GM19239 (cell line): ENCODE measurements around the gene LHFPL3.

ENCODE experiments used
- DNase-seq: peaks from one replicate; pipeline ENCODE4 v3.0.0; 2011; ENCODE audit warnings: low spot score; ENCODE audit not compliant: insufficient read length
- FAIRE-seq: peaks from 2 replicates; lab custom pipeline; 2011; peaks lifted over from hg19 to GRCh38; lab: Jason Lieb, UNC

Gene LHFPL3

DNA sequence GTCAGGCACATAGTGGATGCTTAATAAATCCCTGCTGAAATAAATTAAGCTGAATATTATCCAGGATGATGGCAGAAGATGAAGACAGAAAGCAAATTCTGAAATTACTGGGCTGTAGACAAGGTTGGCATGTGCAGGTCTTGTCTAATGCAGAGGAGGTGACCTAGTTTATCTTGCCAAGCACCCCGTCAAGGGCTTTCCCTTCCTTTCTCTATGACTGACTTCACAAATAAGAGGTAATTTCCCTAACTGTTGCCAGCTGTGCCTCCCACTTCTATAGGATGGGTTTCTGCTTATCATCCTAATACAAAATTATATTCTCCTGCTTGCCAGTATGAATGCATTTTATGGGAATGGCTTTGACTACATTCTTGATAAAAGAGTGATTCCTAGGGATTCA lies 38.0 kb downstream of the LHFPL3 start:
- no peak for DNase-seq
- FAIRE-seq = no peak

DNA sequence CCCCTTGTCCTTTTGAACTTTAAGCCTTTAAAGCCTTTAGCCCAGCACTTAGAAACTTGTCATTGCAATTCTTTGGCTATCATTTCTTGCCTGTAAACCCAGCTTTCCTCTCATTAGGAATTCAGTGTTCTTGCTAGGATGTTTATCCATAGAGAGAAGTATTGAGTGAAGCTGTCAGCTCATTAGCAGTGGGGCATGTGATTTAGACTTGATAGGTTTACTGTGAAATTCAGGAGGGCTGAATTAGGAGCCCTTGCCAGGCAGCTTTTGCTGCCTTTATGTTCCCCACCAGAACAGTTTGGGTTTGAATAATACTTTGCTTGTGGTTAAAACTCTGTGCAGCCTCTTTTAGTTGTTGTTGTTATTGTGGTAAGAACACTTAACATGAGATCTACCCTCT lies 39.5 kb downstream of the LHFPL3 start:
- FAIRE-seq = no peak
- DNase-seq = no peak

DNA sequence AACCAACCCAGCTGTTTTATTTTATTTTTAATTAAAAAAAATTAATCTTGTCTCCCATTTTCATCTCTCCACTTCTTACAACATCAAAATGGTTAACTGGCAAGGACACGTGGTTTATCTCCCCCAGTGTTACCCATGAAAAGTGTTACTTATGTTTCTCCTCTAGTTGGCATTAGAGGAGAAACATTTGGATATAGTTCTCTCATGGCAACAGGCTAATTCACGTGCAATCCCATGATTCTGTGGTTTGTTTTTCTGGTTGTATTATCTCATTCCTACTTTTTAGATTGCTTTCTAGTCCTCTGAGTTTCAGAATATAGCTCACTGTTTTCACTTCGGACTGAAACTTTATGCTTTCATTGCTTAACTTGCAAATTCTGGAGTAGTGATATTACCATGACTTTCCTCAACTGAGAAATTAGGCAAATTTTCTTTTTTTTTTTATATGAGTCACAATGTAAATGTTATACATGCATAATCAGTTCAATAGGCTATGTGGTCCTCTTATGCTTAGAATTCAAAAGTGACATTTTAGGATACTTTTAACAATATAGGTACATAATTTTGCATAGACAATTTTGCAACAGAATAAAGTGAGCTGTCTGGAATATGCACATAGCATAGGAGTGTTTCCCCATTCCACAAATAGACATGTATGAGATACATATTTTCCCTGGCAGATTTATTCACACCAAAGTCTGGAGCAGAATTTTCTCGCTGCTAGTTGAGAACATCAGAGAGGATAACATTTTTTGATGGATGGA lies 43.0 kb downstream of the LHFPL3 start:
- no peak for FAIRE-seq
- no peak for DNase-seq

DNA sequence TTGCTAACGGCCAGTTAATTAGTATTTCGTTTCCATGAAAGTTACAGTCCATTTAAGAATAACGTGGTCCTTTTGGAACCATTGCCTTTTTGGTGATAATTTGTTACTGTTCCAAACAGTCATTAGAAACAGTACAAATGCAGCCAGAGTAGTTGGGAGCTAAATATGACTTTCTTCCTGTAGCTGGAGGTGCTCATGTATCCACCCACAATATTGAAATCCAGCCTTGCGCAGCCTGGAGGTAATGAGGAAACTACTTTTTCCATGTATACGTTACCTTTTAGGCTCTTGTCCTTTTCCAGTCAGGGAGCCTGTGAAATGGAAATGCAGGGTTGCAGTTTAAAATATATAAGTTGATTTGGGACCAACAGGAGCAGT lies 43.6 kb downstream of the LHFPL3 start:
- FAIRE-seq (no peak), DNase-seq (no peak)

DNA sequence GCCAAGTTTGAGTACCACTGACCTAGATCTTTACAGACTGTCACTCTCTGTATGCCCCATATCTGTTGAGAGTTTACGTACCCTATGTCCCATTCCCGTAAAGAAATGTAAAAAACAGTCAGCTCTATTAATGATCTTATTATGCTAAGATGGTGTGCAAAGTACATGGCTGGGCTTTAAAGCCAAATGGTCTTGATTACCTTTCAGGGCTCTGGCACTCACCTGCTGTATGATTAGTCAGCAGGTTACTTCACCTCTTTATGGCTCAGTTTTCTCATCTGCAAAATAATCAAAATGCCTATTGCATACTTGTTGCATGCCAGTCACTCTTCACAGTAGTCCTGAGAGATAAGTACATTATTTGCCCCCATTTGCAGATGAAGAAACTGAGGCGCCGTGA lies 54.2 kb downstream of the LHFPL3 start:
- FAIRE-seq (no peak), DNase-seq (no peak)

- no peak for FAIRE-seq
- no peak for DNase-seq
Measured at GRCh38 chr7:104386943-104387342, 58.5 kb downstream of the LHFPL3 start.

DNA sequence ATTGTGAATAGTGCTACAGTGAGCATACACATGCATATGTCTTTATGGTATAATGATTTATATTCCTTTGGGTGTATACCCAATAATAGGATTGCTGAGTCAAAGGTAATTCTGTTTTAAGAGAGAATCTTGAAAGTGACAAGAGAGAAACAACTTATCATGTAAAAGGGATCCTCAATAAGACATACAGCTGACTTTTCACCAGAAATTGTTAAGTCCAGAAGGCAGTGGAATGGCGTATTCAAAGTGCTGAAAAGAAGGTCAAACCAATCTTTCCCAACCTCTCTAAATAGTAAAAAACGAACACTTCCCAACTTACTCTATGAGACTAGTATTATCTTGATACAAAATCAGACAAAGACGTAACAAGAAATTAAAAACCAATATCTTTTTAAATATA lies 59.8 kb downstream of the LHFPL3 start:
- no peak for DNase-seq
- no peak for FAIRE-seq

- FAIRE-seq (no peak), DNase-seq (no peak)
Measured at GRCh38 chr7:104395162-104395561, 66.8 kb downstream of the LHFPL3 start.

- DNase-seq (no peak), FAIRE-seq (no peak)
Measured at GRCh38 chr7:104397442-104397841, 69.0 kb downstream of the LHFPL3 start.

DNA sequence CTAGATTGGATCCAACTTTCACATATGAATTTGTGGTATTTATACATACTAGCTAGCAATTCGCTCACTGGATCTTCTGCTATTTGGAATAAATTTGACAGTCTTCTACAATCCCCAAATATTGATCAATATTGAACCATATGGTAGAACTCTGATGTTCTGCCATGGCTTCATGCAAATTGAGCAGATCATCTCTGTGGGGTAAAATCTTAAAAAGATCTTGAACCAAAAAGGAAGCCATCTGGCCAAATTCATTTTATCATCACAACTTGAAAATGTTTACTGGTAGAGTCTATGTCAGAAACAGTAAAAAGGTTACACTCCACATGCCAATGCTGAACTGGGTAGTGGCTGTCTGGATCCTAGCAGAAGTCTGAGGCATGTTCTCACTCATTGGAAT lies 80.0 kb downstream of the LHFPL3 start:
- FAIRE-seq = no peak
- DNase-seq = no peak

GRCh38 chr7:104410742-104411141 lies 82.3 kb downstream of the LHFPL3 start:
- no peak for FAIRE-seq

GRCh38 chr7:104412911-104413310 lies 84.5 kb downstream of the LHFPL3 start:
- DNase-seq (no peak), FAIRE-seq (no peak)

More at GRCh38 chr7:104410742-104411141, 82.3 kb downstream of the LHFPL3 start:
- DNase-seq = no peak

GRCh38 chr7:104414216-104414615 lies 85.8 kb downstream of the LHFPL3 start:
- FAIRE-seq (no peak), DNase-seq (no peak)

- FAIRE-seq = no peak
- DNase-seq = no peak
Measured at GRCh38 chr7:104415700-104416099, 87.3 kb downstream of the LHFPL3 start.

GRCh38 chr7:104416866-104417393 lies 88.5 kb downstream of the LHFPL3 start:
- no peak for FAIRE-seq
- DNase-seq = no peak

DNA sequence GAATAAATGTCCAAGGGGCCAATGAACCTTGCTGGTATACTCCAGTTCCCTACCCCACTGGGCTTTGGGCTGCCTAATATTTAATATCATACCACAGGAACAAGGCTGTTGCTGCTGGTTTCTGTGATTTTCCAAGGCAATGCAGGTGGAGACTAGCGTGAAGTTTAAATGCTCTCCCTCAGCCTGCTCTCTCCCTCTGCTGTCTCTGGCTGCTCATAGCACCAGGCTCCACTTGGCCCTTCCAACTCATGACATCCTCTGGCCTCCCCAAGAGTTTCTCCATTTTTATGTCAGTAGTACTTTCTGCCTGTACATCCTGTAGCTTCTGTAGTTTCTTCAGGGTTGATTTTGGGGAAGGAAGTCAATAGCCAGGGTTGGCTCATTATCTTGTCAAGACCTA lies 103.5 kb downstream of the LHFPL3 start:
- FAIRE-seq (no peak), DNase-seq (no peak)

GRCh38 chr7:104434129-104434528 lies 105.7 kb downstream of the LHFPL3 start:
- FAIRE-seq = no peak
- DNase-seq = no peak

- no peak for FAIRE-seq
Measured at GRCh38 chr7:104442481-104442880, 114.1 kb downstream of the LHFPL3 start.

DNA sequence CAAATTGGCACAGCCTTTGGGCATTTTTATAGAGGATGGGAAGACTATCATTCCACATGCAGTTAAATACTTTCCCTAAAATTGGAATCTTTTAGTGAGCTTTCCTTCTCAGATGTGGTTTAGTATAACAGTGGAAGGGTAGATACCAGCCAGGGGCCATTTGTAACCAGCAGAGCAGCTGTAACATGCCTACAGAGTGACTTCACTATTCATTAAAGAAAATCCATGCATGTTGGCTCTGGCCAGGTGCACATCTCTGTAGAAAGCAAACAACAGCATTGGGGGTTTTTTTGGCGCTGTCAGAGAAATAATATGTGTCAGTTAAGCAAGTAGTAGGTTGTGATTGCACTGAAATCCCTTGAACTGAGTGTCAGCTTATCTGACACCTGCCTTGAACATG lies 115.6 kb downstream of the LHFPL3 start:
- DNase-seq (no peak), FAIRE-seq (no peak)

More at GRCh38 chr7:104442481-104442880, 114.1 kb downstream of the LHFPL3 start:
- no peak for DNase-seq

DNA sequence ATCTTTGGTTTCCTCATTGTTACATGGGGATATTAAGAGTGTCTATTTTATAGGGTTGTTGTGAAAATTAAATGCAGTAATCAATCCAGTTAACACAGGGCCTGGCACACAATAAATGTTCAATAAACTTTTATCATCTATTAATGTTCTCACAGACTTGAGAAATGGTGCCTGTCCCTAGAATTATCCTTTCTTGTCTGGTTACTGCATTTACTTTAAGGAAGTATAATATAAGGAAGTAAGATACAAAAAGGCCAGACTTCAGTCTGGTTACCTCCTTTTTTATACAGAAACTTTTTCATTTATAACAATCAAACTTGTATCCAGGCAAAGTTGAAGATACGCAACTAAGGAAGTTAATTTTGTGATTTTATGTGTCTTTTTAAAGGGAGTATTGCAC lies 117.0 kb downstream of the LHFPL3 start:
- no peak for FAIRE-seq
- no peak for DNase-seq

- DNase-seq (no peak), FAIRE-seq (no peak)
Measured at GRCh38 chr7:104450861-104451260, 122.5 kb downstream of the LHFPL3 start.

DNA sequence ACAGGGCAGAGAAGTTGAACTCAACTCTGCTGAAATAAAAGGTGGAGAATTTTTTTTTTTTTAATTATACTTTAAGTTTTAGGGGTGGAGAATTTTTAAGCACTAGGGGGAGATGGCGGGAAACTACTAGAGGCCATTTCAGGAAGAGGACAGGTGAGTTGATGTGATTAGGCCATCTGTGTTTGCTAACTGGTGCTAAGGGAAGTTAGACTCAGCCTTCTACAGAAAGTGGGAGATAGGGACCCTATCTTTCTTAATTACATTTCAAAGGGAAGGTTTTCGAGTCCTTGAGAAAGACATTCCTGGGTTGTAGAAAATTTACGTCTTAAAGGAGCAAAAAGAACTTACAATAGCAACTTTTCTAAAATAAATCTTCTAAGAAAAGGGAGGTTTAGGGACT lies 124.8 kb downstream of the LHFPL3 start:
- FAIRE-seq = no peak
- no peak for DNase-seq
